Epithelial cell of proximal tubule (primary cell): ENCODE results near the gene TRABD2A. TPM values are rescaled to one million over a fixed set of nuclear protein-coding genes. Genes with fewer than 3 reads are reported as not detected.

ENCODE experiments used
- DNase-seq: peaks from one replicate; pipeline ENCODE4 v3.0.0-alpha.2; 2011; ENCODE audit warnings: low read depth
- H3K4me3 ChIP-seq: 2 replicates; pipeline ENCODE4 v1.5.1; 2011; ENCODE audit warnings: low read depth, mild to moderate bottlenecking, low read length
- CTCF ChIP-seq: conservative IDR thresholded peaks from 2 replicates; pipeline ENCODE4 v1.5.1; 2012; ENCODE audit warnings: low read depth, mild to moderate bottlenecking, low read length
- total RNA-seq: library from RNA; depleted of rRNA; stranded (reverse); fragments of >200 nt; gene quantifications from 2 replicates; pipeline ENCODE4 v1.2.3, GENCODE V29; 2015

The TRABD2A gene
- total RNA-seq, 1 donor from 2014 or later: 0.58 TPM

- peak; percentile 68 for DNase-seq
- peak overlapping the region; percentile 94 for H3K4me3 ChIP-seq
- TF ChIP-seq CTCF: no peak
These were observed 26.2 kb upstream of the TRABD2A start for GRCh38 chr2:84906900-84907714.

- TF ChIP-seq CTCF: no peak
- no peak for DNase-seq
- H3K4me3 ChIP-seq: peak overlapping the region; percentile 94
These were observed 25.4 kb upstream of the TRABD2A start for GRCh38 chr2:84906108-84906899.

- peak within 1 kb of the TSS; percentile 94 for H3K4me3 ChIP-seq
- no peak for TF ChIP-seq CTCF
- no peak for DNase-seq
These were observed 24.6 kb upstream of the TRABD2A start, which contains the start of gene TMSB10 for GRCh38 chr2:84905181-84906107. TMSB10 (plus strand) TSS chr2:84905656.

- peak overlapping the region; percentile 94 for H3K4me3 ChIP-seq
- DNase-seq: no peak
- TF ChIP-seq CTCF: no peak
These were observed 23.9 kb upstream of the TRABD2A start for GRCh38 chr2:84904717-84905174.

GRCh38 chr2:84904151-84904550, 23.3 kb upstream of the TRABD2A start:
- no peak for DNase-seq
- TF ChIP-seq CTCF: no peak
- H3K4me3 ChIP-seq: peak overlapping the region; percentile 94

- no peak for DNase-seq
These were observed 21.6 kb upstream of the TRABD2A start for GRCh38 chr2:84902526-84902925.

More at GRCh38 chr2:84902526-84902925, 21.6 kb upstream of the TRABD2A start:
- no peak for TF ChIP-seq CTCF
- H3K4me3 ChIP-seq: no peak overlapping the region
